ENCODE measurements around the gene ZDHHC17.
"Not testable (repeated sequence)": the region's sequence is repeated elsewhere in the genome, so short reads cannot be mapped to it uniquely, and the experiment has no call there.

Gene ZDHHC17

DNA sequence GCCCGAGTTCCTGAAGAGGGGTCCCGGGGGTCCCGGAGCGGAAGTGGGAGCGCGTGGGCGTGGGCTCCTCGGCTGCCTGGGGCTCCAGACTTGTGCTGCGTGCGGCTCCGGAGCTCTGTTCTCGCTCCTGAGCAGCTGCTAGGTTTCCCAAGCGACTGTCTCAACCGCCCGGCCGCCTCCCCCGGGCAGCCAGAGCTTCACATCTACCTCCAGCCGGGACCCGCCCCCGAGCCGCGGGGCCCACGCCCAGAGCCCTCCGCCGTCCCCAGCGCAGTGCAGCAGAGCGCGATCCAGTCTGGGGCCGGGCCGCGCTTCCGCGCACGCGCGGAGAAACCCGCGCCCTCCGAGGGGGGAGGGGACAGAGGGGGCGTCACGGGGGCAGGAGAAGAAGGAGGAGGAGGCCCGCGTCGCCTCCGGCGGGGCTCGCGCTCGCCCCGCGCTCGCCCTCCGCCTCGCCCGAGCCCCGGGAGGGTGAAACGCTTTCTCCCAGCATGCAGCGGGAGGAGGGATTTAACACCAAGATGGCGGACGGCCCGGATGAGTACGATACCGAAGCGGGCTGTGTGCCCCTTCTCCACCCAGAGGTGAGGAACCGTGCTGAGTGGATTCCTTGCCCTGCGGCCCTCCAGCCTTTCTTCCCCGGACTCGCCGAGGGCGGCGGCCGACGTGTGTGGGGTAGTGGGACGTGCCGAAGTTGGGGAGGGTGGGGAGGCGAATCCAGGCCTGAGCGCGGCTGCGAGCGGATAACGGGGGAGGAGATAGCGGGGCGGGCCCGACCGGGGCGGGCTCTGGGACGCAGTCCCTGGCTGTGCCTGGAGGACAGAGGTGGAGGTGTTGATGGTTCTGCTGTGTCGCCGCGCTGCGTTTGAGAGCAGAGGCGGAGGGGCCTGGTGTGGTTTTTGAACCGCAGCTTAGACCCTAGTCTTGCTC, at the start of gene ZDHHC17:
Gene ZDHHC17, plus strand, starts transcription at position 370 of the 930 bp plus-strand sequence. Its CDS starts 122 bp downstream, at position 492.
- DNase-seq = peak; percentile 92

DNA sequence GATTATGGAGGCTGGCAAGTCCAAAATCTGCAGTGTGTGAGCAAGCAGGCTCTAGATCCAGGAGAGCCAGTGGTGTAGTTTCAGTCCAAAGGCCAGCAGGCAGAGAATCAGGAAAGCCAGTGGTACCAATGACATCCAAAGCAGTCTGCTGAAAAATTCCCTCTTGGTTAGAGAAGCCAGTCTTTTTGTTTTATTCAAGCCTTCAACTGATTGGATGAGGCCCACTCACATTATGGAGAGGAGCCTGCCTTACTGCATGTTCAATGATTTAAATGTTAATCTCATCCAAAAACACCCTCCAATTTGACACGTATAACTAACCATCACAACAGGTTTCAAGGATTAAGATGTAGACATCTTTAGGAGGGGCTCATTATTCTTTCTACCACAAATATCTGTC, 49.5 kb upstream of the ZDHHC17 start:
- no peak for DNase-seq

DNA sequence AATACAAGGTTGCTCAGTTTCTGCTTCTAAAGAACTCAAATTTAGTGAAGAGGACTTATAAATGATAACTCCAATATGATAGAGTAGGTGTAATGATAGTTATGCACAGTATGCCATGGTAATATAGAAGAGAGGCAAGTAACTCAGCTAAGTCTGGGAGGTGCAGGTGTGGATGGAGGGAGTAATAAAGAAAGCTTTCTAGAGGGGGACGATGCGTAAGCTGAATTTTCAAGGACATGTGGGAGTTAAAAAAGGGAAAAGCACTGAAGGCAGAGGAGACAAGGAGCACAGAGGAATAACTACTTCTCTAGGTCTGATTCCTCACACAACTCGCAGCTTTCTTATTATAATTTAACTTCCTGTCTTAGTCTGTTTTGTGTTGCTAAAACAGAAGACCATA, 49.1 kb upstream of the ZDHHC17 start:
- no peak for DNase-seq

DNA sequence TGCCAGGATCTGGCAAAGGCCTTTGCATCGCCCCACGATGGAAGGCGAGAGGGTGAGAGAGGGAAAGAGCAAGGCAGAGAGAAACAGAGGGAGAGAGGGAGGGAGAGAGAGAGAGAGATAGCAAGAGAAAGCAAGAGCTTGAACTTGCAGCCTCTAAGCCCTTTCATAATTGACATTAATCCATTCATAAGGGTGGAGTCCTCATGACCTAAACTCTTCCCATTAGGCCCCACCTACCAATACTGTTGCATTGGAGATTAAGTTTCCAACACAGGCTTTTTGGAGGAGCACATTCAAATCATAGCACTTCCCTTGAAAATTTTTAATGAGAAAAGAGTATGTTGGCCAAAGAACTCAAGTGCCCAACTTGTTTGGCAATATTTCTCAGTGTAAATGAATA, 48.6 kb upstream of the ZDHHC17 start:
- DNase-seq = no peak

- no peak for DNase-seq
Measured at GRCh38 chr12:76717314-76717713, 46.6 kb upstream of the ZDHHC17 start.

GRCh38 chr12:76719171-76720041, 44.5 kb upstream of the ZDHHC17 start:
- DNase-seq = peak; percentile 79

DNA sequence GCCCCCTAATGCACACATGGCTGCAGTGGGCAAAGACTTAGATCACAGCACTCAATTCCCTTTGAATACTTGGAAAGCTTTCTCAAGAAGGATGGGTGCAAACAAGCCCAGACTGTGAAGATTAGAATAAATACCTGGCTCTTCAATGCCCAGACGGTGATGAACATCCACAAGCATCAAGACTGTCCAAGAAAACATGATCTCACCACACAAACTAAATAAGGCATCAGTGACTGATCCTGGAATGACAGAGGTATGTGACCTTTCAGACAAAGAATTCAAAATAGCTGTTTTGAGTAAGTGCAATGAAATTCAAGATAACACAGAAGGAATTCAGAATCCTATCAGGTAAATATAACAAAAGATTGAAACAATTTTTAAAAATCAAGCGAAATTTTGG, 43.8 kb upstream of the ZDHHC17 start:
- no peak for DNase-seq

- DNase-seq = no peak
Measured at GRCh38 chr12:76726626-76727025, 37.3 kb upstream of the ZDHHC17 start.

DNA sequence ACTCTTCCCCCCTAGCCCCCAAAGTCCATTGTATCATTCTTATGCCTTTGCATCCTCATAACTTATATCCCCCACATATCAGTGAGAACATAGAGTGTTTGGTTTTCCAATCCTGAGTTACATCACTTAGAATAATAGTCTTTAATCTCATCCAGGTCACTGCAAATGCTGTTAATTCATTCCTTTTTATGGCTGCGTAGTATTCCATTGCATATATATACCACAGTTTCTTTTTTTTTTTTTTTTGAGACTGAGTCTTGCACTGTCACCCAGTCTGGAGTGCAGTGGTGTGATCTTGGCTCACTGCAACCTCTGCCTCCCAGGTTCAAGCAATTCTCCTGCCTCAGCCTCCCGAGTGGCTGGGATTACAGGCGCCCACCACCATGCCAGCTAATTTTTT, 31.7 kb upstream of the ZDHHC17 start:
- not testable (repeated sequence) for DNase-seq

DNA sequence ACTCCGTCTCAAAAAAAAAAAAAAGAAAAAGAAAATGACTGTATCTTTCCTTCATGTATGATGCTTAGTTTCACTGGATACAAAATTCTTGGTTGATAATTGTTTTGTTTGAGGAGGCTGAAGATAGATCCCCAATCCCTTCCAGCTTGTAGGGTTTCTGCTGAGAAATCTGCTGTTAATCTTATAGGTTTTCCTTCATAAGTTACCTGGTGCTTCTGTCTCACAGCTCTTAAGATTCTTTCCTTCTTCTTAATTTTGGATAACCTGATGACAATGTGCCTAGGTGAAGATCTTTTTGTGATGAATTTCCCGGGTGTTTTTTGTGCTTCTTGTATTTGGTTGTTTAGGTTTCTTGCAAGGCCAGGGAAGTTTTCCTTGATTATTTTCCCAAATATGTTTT, 26.2 kb upstream of the ZDHHC17 start:
- not testable (repeated sequence) for DNase-seq

DNA sequence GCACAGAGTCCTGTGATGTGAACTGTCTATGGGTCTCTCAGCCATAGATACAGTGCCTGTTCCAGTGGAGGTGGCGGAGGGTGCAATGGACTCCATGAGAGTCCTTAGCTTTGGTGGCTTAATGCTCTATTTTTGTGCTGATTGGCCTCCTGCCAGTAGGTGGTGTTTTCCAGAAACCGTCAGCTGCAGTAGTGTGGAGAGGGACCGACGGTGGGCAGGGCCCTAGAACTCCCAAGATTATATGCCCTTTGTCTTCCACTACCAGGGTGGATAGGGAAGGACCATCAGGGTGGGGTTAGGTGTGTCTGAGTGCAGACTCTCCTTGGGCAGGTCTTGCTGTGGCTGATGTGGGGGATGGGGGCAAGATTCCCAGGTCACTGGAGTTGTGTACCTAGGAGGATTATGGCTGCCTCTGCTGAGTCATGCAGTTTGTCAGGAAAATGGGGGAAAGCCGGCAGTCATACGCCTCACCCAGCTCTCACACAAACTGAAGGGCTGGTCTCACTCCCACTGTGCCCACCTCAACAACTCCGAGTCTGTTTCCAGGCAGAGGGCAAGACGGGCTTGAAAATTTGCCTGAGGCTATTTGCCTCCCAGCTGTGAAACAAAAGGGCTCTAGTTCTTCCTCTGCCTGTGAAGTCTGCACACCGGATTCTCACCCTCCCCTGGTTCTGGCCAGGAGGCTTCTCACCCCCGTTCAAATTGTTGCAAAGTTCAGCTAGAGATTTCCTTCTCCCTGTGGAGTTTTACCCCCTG, 24.9 kb upstream of the ZDHHC17 start:
- no peak for DNase-seq

DNA sequence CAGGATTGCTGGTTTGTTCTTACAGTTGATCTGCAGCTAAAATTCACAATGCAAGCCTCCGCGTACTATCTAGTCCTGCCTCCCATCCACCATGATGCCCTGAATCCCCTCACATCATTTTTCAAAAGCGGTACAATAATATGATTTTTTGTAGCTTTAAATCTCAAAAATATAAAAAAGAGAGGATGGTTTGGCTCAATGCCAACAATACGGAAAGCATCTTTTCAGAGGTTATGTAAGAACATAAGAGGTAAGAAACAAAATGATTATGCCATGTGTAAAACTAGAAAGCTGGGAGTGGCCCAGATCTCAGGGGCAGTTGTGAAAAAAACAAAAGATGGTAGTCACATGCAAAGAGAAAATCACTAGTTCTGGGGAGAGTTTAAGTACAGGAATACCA, 24.0 kb upstream of the ZDHHC17 start:
- no peak for DNase-seq

DNA sequence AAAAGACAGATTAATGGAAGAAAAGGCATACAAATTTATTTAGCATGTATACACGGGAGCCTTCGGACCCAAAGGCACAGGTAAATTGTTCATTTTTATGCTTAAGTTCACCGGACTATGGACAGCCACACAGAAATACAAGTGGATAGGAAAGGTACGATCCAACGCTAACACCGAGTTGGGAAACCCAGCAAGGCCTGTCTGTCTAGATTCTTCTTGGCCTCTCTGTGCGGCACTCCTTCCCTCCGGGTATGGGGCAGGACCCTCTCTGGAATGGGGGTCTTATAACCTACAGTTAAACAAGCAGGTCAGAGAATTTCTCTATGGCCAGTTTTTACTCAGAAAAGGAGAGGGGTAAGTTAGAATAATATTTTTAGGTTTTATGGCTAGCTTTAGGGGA, 23.4 kb upstream of the ZDHHC17 start:
- no peak for DNase-seq

- no peak for DNase-seq
Measured at GRCh38 chr12:76745343-76745742, 18.6 kb upstream of the ZDHHC17 start.

GRCh38 chr12:76746516-76746915, 17.4 kb upstream of the ZDHHC17 start:
- DNase-seq = no peak

DNA sequence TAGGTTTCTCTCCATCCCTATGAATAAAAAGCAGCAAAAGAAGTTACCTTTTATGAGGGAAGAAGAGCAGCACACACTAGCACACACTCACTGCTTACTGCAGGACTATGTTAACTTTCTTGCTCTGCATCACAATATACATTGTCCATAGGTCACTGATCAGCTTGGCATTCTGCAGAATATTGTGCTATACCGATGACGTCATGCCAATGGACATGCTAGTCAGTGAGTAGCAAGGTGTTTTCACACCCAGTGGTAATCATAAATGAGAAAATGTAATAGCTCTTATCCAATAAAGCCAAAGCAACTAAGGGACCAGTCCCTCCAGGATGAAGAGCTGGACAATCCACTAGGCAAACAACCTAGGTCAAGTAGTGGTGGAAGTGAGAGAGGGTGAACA, 16.7 kb upstream of the ZDHHC17 start:
- no peak for DNase-seq

DNA sequence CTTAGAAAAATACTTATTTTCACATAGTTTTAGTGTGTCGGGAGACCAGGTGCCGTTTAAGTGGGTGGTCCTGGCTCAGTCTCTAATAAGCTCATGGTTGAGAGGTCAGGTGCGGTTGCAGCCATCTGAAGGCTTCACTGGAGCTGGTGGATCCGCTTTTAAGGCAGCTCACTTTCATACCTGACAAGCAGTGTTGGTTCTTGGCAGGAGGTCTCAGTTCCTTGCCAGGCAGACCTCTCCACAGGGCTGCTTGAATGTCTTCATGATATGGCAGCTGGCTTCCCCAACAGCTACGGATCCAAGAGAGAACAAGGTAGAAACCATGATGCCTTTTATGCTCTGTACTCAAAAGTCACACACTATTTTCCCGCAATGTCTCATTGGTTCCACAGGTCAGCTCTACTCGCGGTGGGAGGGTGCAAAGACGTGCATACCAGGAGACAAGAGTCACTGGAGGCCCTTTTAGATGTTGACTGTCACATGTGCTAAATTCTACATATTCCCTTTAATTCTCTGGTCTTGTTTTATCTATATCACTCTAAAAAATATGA, 8.0 kb upstream of the ZDHHC17 start:
- DNase-seq = no peak

GRCh38 chr12:76757694-76758093, 6.2 kb upstream of the ZDHHC17 start:
- no peak for DNase-seq

- no peak for DNase-seq
Measured at GRCh38 chr12:76762601-76762980, 1.3 kb upstream of the ZDHHC17 start.

DNA sequence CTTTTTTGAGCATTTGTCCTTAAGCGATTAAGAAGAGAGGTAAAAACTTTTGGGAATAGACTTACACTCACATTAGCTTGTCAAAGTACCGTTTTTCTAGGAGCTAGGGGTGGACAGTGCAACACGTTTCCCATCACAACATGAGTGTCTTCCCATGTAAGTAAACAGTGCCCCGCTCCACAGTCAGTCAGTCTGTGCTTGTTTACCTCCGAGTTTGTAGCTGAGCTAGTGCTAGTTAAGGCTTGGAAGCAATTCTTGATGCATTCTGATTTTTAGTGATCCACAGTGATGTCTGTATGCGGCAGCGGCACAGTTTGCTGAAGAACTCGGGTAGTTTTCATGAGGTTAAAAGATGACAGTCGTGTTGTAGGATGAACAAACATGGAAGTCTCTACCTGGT, 941 bp downstream of the ZDHHC17 start:
- DNase-seq = no peak

GRCh38 chr12:76765598-76765997, 1.7 kb downstream of the ZDHHC17 start:
- no peak for DNase-seq

- no peak for DNase-seq
Measured at GRCh38 chr12:76766161-76766560, 2.2 kb downstream of the ZDHHC17 start.

GRCh38 chr12:76768576-76768975, 4.7 kb downstream of the ZDHHC17 start:
- no peak for DNase-seq
